SK-N-SH (cell line): Measurements from ENCODE around the gene OR2M3. TPM values are rescaled to one million over a fixed set of nuclear protein-coding genes. Genes with fewer than 3 reads are reported as not detected.

Experiments
- CTCF ChIA-PET: fragments of 300-600, 350-600 bp; formaldehyde crosslinking; extraction: SDS; loops from one replicate; lab custom pipeline; 2021; lab: Yijun Ruan, JAX
- POLR2A ChIA-PET: fragments of 350-600 bp; sonication (Branson Sonifier 250); formaldehyde crosslinking; extraction: SDS; loops from one replicate; lab custom pipeline; 2020; ENCODE audit warnings: antibody characterized with exemption, inconsistent platforms; lab: Yijun Ruan, JAX
- DNase-seq: peaks from one replicate; pipeline ENCODE4 v3.0.0; 2012
- H2AFZ ChIP-seq: fragments of 200-600 bp; sonication (generic); 2 replicates; pipeline ENCODE4 v1.8.1; 2016; ENCODE audit warnings: antibody characterized with exemption, mild to moderate bottlenecking, low read depth
- H3F3A ChIP-seq: fragments of 200-600 bp; sonication (generic); replicated peaks from 2 replicates; pipeline ENCODE3; 2016; ENCODE audit warnings: antibody characterized with exemption, mild to moderate bottlenecking; ENCODE audit not compliant: insufficient read depth
- H3K27ac ChIP-seq, 2 experiments: fragments of 200-500 bp in 1 of 2; fragments of 200-600 bp in 1 of 2; sonication (Bioruptor generic) in 1 of 2; sonication (generic), shearing (Covaris generic) in 1 of 2; 2 replicates each; pipeline versions ENCODE4 v1.5.1 to v1.6.1; 2014 to 2016; ENCODE audit warnings: low read depth in 2 of 2, inconsistent platforms in 1 of 2, low read length in 1 of 2, mild to moderate bottlenecking in 1 of 2, mixed read lengths in 1 of 2
- H3K27me3 ChIP-seq: fragments of 200-600 bp; sonication (generic), shearing (Covaris generic); 2 replicates; pipeline ENCODE4 v1.6.1; 2016; ENCODE audit warnings: mixed run types; ENCODE audit not compliant: insufficient read depth
- H3K36me3 ChIP-seq, 2 experiments: fragments of 200-500 bp in 1 of 2; fragments of 200-600 bp in 1 of 2; sonication (Bioruptor generic) in 1 of 2; sonication (generic) in 1 of 2; replicated peaks in 1 of 2; 2 replicates each; pipeline versions ENCODE3 to v1.5.1; 2014 to 2016; ENCODE audit warnings: low read length in 1 of 2, mild to moderate bottlenecking in 1 of 2; ENCODE audit not compliant: insufficient read depth in 2 of 2, control insufficient read depth in 1 of 2
- H3K4me1 ChIP-seq, 2 experiments: fragments of 200-500 bp in 1 of 2; fragments of 200-600 bp in 1 of 2; sonication (Bioruptor generic) in 1 of 2; sonication (generic), shearing (Covaris generic) in 1 of 2; 2 replicates each; pipeline versions ENCODE4 v1.5.1 to v1.6.1; 2014 to 2016; ENCODE audit warnings: low read depth in 1 of 2, low read length in 1 of 2, mixed run types in 1 of 2; ENCODE audit not compliant: insufficient read depth in 2 of 2, control insufficient read depth in 1 of 2
- H3K4me2 ChIP-seq: fragments of 200-600 bp; sonication (generic), shearing (Covaris generic); 2 replicates; pipeline ENCODE4 v1.6.1; 2017; ENCODE audit warnings: mixed run types
- H3K4me3 ChIP-seq, 2 experiments: fragments of 200-500 bp in 1 of 2; fragments of 200-600 bp in 1 of 2; sonication (Bioruptor generic) in 1 of 2; sonication (generic), shearing (Covaris generic) in 1 of 2; 2 replicates each; pipeline versions ENCODE4 v1.5.1 to v1.8.1; 2014 to 2016; ENCODE audit warnings: low read depth in 2 of 2, inconsistent platforms in 1 of 2, low read length in 1 of 2, mild to moderate bottlenecking in 1 of 2, mixed read lengths in 1 of 2, moderate library complexity in 1 of 2
- H3K79me2 ChIP-seq: fragments of 200-600 bp; sonication (generic); 2 replicates; pipeline ENCODE4 v1.8.1; 2017; ENCODE audit warnings: mild to moderate bottlenecking; ENCODE audit not compliant: insufficient read depth
- H3K9ac ChIP-seq: fragments of 200-600 bp; sonication (generic); 2 replicates; pipeline ENCODE4 v1.6.1; 2017; ENCODE audit warnings: mixed run types
- H3K9me2 ChIP-seq: fragments of 200-600 bp; sonication (generic); 2 replicates; pipeline ENCODE4 v1.6.1; 2017; ENCODE audit warnings: mixed run types
- H3K9me3 ChIP-seq: fragments of 200-600 bp; sonication (generic); 2 replicates; pipeline ENCODE4 v1.6.1; 2017; ENCODE audit warnings: mixed run types, mild to moderate bottlenecking, moderate library complexity
- H4K20me1 ChIP-seq: fragments of 200-600 bp; sonication (generic); 2 replicates; pipeline ENCODE4 v1.6.1; 2017; ENCODE audit warnings: mild to moderate bottlenecking, mixed run types; ENCODE audit not compliant: insufficient read depth
- CHD2 ChIP-seq: fragments of 150-350 bp; IDR thresholded peaks from 2 replicates; pipeline ENCODE4 v1.6.1; 2018; ENCODE audit warnings: low read length; ENCODE audit not compliant: partially characterized antibody
- EZH2phosphoT487 ChIP-seq: fragments of 200-600 bp; sonication (generic); IDR thresholded peaks from 2 replicates; pipeline ENCODE4 v1.6.1; 2017; ENCODE audit warnings: low read depth, mixed run types, mild to moderate bottlenecking, antibody characterized with exemption, moderate library complexity, borderline replicate concordance
- FOXM1 ChIP-seq: IDR thresholded peaks from 2 replicates; pipeline ENCODE4 v1.4.0; 2012; ENCODE audit warnings: low read depth, mild to moderate bottlenecking
- GABPA ChIP-seq: IDR thresholded peaks from 2 replicates; pipeline ENCODE4 v1.4.0; 2012; ENCODE audit warnings: low read depth, mild to moderate bottlenecking
- GATA2 ChIP-seq: sonication (generic); formaldehyde crosslinking; IDR thresholded peaks from 2 replicates; pipeline ENCODE4 v1.5.0; 2020; ENCODE audit warnings: mild to moderate bottlenecking, missing genetic modification reagents
- JUND ChIP-seq: IDR thresholded peaks from 2 replicates; pipeline ENCODE4 v1.4.0; 2012
- MXI1 ChIP-seq: IDR thresholded peaks from 2 replicates; pipeline ENCODE4 v1.6.1; 2012; ENCODE audit warnings: mild to moderate bottlenecking, low read depth, low read length, improper control_type of control experiment
- NFIC ChIP-seq: IDR thresholded peaks from 2 replicates; pipeline ENCODE4 v1.4.0; 2012; ENCODE audit warnings: borderline replicate concordance
- RAD21 ChIP-seq: IDR thresholded peaks from 2 replicates; pipeline ENCODE4 v1.6.1; 2012; ENCODE audit warnings: mild to moderate bottlenecking, low read length
- RCOR1 ChIP-seq: fragments of 150-350 bp; IDR thresholded peaks from 2 replicates; pipeline ENCODE4 v1.6.1; 2017; ENCODE audit warnings: antibody characterized with exemption, low read length
- SMC3 ChIP-seq: IDR thresholded peaks from 2 replicates; pipeline ENCODE4 v1.6.1; 2012; ENCODE audit warnings: low read depth, low read length, improper control_type of control experiment
- TCF12 ChIP-seq: IDR thresholded peaks from 2 replicates; pipeline ENCODE4 v1.4.0; 2012
- TEAD4 ChIP-seq: IDR thresholded peaks from 2 replicates; pipeline ENCODE4 v1.4.0; 2012; ENCODE audit warnings: mild to moderate bottlenecking, borderline replicate concordance; ENCODE audit not compliant: insufficient read depth
- WGBS: methylation state at CpG from one replicate; pipeline ENCODE4 v1.1.6; 2017; ENCODE audit warnings: low lambda C conversion rate; 5-methylcytosine and 5-hydroxymethylcytosine counted together
- polyA plus RNA-seq, 3 experiments: library from polyadenylated mRNA; depleted of rRNA; stranded (reverse); fragments of >200 nt; gene quantifications; 2 replicates each; pipeline ENCODE4 v1.2.3, GENCODE V29; 2012
- TF ChIP-seq, protein P1 (sequence below): fragments of 200-600 bp; sonication (generic); IDR thresholded peaks from 2 replicates; pipeline ENCODE4 v1.6.1; 2017; ENCODE audit warnings: antibody characterized with exemption, mild to moderate bottlenecking, moderate library complexity
- TF ChIP-seq, protein P2 (sequence below): IDR thresholded peaks from 2 replicates; pipeline ENCODE4 v1.4.0; 2012; ENCODE audit warnings: low read depth, borderline replicate concordance
- TF ChIP-seq, protein P3 (sequence below): IDR thresholded peaks from 2 replicates; pipeline ENCODE4 v1.4.0; 2012; ENCODE audit warnings: low read depth
- TF ChIP-seq, protein P4 (sequence below): IDR thresholded peaks from 2 replicates; pipeline ENCODE4 v1.6.1; 2012; ENCODE audit warnings: mild to moderate bottlenecking, low read depth, low read length, moderate library complexity

Gene OR2M3, protein sequence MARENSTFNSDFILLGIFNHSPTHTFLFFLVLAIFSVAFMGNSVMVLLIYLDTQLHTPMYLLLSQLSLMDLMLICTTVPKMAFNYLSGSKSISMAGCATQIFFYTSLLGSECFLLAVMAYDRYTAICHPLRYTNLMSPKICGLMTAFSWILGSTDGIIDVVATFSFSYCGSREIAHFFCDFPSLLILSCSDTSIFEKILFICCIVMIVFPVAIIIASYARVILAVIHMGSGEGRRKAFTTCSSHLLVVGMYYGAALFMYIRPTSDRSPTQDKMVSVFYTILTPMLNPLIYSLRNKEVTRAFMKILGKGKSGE
- not detected in 2 replicates for polyA plus RNA-seq (2012; rRNA removed)
- not detected in 2 replicates for polyA plus RNA-seq (2012; cell fraction: cytosol; rRNA removed)
- not detected in 2 replicates for polyA plus RNA-seq (2012; cell fraction: nucleus; rRNA removed)

DNA sequence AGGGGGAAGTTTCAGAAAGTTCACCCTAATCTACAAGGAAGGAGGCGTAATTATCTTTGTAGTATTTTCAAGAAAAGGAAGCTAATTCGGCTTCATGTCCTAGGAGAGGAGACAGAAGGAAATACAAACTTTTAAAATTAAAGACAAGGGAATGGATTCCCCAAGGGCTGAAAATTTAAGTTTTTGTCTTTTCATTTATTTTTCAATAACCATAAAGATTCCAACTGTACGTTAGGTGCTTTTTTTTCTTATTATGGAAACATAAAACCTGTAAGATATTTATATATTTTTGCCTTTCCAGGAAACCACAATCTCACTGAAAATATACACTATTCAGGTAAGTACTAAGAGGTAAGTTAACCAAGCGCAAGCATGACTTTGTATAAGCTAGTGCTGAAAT is at the start of gene OR2M3:
Gene OR2M3 (plus strand): TSS at position 301 of the 400 bp plus-strand sequence. CDS start 5,803 bp downstream, outside the sequence.
- no peaks in the 10 kb centered on the region for H3K27me3 ChIP-seq

DNA sequence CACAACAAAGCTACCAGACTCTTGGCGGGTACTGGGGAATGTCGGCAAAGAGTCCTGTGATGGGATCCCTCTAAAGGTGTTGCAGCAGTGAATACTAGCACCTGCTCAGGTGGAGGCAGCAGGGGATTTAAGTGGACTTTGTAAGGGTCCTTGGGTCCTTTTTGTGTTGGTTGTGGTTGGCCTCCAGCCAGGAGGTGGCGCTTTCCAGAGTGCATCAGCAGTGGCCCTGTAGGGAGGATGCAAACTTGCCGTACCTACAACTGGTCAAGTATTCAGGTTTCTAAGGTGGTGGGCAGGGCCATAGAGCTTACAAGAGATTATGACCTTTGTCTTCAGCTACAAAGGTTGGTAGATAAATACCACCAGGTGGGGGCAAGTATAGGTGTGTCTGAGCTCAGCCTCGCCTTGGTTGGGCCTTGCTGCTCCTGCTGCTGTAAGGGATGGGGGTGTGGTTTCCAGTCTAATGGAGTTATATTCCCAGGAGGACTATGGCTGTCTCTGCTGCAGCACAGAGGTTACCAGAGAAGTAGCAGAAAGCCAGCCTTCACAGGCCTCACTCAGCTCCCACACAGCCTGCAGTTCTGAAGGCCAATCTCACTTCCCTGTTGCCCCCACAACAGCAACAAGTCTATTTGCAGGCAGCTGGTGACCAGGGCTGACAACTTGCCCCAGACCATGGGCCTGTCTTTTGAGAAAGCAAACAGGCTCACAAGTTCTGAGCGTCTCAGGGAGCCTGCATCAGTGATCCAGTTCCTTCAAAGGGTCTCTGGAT is 44.8 kb upstream of the OR2M3 start:
- CTCF ChIA-PET = no interaction called here
- DNase-seq = no peak
- Histone ChIP-seq H3K27ac (no peak overlapping the region), H3K9me3 (peaks cover 10% of the 10 kb centered on the region; the same call in 1 of the 2 replicates), H3K9me2 (no peaks in the 10 kb centered on the region), H3K27me3 (no peaks in the 10 kb centered on the region), H3K9ac (no peak overlapping the region), H2AFZ (no peak overlapping the region), H3F3A (no peaks in the 10 kb centered on the region), H3K4me1 (no peaks in the 10 kb centered on the region), H3K4me3 (no peak overlapping the region), H3K4me2 (no peak overlapping the region), H3K79me2 (no peaks in the 10 kb centered on the region), H4K20me1 (no peaks in the 10 kb centered on the region), H3K36me3 (no peaks in the 10 kb centered on the region)
- no peak for TF ChIP-seq CHD2
- TF ChIP-seq SMC3 = no peak
- no peak for TF ChIP-seq GATA2 (CRISPR knock-in tag)
- no peak for TF ChIP-seq JUND
- TF ChIP-seq, protein P1, sequence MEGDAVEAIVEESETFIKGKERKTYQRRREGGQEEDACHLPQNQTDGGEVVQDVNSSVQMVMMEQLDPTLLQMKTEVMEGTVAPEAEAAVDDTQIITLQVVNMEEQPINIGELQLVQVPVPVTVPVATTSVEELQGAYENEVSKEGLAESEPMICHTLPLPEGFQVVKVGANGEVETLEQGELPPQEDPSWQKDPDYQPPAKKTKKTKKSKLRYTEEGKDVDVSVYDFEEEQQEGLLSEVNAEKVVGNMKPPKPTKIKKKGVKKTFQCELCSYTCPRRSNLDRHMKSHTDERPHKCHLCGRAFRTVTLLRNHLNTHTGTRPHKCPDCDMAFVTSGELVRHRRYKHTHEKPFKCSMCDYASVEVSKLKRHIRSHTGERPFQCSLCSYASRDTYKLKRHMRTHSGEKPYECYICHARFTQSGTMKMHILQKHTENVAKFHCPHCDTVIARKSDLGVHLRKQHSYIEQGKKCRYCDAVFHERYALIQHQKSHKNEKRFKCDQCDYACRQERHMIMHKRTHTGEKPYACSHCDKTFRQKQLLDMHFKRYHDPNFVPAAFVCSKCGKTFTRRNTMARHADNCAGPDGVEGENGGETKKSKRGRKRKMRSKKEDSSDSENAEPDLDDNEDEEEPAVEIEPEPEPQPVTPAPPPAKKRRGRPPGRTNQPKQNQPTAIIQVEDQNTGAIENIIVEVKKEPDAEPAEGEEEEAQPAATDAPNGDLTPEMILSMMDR = no peak
- TF ChIP-seq, protein P2, sequence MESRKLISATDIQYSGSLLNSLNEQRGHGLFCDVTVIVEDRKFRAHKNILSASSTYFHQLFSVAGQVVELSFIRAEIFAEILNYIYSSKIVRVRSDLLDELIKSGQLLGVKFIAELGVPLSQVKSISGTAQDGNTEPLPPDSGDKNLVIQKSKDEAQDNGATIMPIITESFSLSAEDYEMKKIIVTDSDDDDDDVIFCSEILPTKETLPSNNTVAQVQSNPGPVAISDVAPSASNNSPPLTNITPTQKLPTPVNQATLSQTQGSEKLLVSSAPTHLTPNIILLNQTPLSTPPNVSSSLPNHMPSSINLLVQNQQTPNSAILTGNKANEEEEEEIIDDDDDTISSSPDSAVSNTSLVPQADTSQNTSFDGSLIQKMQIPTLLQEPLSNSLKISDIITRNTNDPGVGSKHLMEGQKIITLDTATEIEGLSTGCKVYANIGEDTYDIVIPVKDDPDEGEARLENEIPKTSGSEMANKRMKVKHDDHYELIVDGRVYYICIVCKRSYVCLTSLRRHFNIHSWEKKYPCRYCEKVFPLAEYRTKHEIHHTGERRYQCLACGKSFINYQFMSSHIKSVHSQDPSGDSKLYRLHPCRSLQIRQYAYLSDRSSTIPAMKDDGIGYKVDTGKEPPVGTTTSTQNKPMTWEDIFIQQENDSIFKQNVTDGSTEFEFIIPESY = no peak
- no peak for TF ChIP-seq FOXM1
- 11% methylated on average over 3 of the region's 6 CpGs for WGBS
- POLR2A ChIA-PET = no interaction called here

More for the DNA sequence above, at the start of gene OR2M3:
- H3K4me3 ChIP-seq = no peak within 1 kb of the TSS
- H3K9me2 ChIP-seq = no peaks in the 10 kb centered on the region
- no peak for DNase-seq
- under 1% methylated on average over 4 of the region's 4 CpGs for WGBS
- H3K4me2 ChIP-seq = no peak within 1 kb of the TSS
- no peak within 1 kb of the TSS for H3K9ac ChIP-seq
- H3K36me3 ChIP-seq = no peaks in the 10 kb centered on the region
- CTCF ChIA-PET = no interaction called here
- H3K27ac ChIP-seq = no peak within 1 kb of the TSS
- H3K4me1 ChIP-seq = no peaks in the 10 kb centered on the region
- POLR2A ChIA-PET = no interaction called here
- no peaks in the 10 kb centered on the region for H3K79me2 ChIP-seq
- no peak for TF ChIP-seq TCF12
- TF ChIP-seq NFIC = no peak
- no peak for TF ChIP-seq RCOR1
- TF ChIP-seq, protein P3, sequence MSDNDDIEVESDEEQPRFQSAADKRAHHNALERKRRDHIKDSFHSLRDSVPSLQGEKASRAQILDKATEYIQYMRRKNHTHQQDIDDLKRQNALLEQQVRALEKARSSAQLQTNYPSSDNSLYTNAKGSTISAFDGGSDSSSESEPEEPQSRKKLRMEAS = no peak
- no peak for TF ChIP-seq RAD21
- TF ChIP-seq, protein P4, sequence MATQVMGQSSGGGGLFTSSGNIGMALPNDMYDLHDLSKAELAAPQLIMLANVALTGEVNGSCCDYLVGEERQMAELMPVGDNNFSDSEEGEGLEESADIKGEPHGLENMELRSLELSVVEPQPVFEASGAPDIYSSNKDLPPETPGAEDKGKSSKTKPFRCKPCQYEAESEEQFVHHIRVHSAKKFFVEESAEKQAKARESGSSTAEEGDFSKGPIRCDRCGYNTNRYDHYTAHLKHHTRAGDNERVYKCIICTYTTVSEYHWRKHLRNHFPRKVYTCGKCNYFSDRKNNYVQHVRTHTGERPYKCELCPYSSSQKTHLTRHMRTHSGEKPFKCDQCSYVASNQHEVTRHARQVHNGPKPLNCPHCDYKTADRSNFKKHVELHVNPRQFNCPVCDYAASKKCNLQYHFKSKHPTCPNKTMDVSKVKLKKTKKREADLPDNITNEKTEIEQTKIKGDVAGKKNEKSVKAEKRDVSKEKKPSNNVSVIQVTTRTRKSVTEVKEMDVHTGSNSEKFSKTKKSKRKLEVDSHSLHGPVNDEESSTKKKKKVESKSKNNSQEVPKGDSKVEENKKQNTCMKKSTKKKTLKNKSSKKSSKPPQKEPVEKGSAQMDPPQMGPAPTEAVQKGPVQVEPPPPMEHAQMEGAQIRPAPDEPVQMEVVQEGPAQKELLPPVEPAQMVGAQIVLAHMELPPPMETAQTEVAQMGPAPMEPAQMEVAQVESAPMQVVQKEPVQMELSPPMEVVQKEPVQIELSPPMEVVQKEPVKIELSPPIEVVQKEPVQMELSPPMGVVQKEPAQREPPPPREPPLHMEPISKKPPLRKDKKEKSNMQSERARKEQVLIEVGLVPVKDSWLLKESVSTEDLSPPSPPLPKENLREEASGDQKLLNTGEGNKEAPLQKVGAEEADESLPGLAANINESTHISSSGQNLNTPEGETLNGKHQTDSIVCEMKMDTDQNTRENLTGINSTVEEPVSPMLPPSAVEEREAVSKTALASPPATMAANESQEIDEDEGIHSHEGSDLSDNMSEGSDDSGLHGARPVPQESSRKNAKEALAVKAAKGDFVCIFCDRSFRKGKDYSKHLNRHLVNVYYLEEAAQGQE = no peak
- TF ChIP-seq SMC3 = no peak
- no peak for TF ChIP-seq EZH2phosphoT487
- no peak for TF ChIP-seq TEAD4
- no peak for TF ChIP-seq MXI1
- TF ChIP-seq GABPA = no peak
- TF ChIP-seq, all 33 proteins: peak for 0
- H2AFZ ChIP-seq = no peak within 1 kb of the TSS
- H4K20me1 ChIP-seq = no peaks in the 10 kb centered on the region
- no peaks in the 10 kb centered on the region for H3F3A ChIP-seq
- no peaks in the 10 kb centered on the region for H3K9me3 ChIP-seq
